ENCODE data around the gene XIRP2.

DNA sequence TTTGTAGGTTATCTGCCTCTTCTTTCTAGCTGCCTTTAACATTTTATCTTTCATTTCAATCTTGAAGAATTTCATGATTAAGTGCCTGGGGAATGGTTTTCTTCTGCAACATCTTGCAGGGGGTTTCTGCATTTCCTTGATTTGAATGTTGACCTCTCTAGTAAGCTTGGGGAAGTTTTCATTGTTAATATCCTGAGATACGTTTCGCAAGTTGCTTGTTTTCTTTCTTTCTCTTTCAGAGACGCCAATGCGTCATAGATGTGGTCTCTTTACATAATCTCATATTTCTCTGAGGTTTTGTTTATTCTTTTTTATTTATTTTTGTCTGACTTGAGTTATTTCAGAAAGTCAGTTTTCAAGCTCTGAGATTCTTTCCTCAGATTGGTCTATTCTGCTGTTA, 225.7 kb downstream of the XIRP2 start:
- no peak for TF ChIP-seq POLR2A (IDR thresholded peaks at IDR 0.05)
- TF ChIP-seq, protein P1, sequence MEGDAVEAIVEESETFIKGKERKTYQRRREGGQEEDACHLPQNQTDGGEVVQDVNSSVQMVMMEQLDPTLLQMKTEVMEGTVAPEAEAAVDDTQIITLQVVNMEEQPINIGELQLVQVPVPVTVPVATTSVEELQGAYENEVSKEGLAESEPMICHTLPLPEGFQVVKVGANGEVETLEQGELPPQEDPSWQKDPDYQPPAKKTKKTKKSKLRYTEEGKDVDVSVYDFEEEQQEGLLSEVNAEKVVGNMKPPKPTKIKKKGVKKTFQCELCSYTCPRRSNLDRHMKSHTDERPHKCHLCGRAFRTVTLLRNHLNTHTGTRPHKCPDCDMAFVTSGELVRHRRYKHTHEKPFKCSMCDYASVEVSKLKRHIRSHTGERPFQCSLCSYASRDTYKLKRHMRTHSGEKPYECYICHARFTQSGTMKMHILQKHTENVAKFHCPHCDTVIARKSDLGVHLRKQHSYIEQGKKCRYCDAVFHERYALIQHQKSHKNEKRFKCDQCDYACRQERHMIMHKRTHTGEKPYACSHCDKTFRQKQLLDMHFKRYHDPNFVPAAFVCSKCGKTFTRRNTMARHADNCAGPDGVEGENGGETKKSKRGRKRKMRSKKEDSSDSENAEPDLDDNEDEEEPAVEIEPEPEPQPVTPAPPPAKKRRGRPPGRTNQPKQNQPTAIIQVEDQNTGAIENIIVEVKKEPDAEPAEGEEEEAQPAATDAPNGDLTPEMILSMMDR (IDR thresholded peaks at IDR 0.05) = no peak
